GM23338 (cell line): ENCODE measurements around the gene TMA7.

ENCODE experiments used
- CREB1 ChIP-seq: fragments of 250-450 bp; sonication (Bioruptor Pico); IDR thresholded peaks from 2 replicates; pipeline ENCODE4 v1.5.0; 2020; ENCODE audit warnings: low read depth, mild to moderate bottlenecking, moderate library complexity
- CTCF ChIP-seq, 2 experiments: fragments of 200-600 bp in 1 of 2; sonication (generic) in 1 of 2; conservative IDR thresholded peaks; 2 replicates each; pipeline versions ENCODE4 v1.5.1 to v1.6.1; 2016 to 2017; ENCODE audit warnings: antibody characterized with exemption in 2 of 2, low read depth in 2 of 2, mild to moderate bottlenecking in 2 of 2, moderate library complexity in 1 of 2
- ETS1 ChIP-seq: IDR thresholded peaks from 2 replicates; pipeline ENCODE4 v1.6.1; 2016; ENCODE audit warnings: antibody characterized with exemption
- EZH2 ChIP-seq: fragments of 200-600 bp; sonication (generic); IDR thresholded peaks from one replicate; pipeline ENCODE4 v1.8.0; 2017; ENCODE audit warnings: antibody characterized with exemption, mild to moderate bottlenecking, low read depth; ENCODE audit not compliant: unreplicated experiment
- EZH2phosphoT487 ChIP-seq: fragments of 200-600 bp; sonication (generic); IDR thresholded peaks from one replicate; pipeline ENCODE4 v1.8.1; 2018; ENCODE audit warnings: antibody characterized with exemption; ENCODE audit not compliant: unreplicated experiment
- JUNB ChIP-seq: IDR thresholded peaks from one replicate; pipeline ENCODE4 v1.6.1; 2016; ENCODE audit warnings: antibody characterized with exemption; ENCODE audit not compliant: unreplicated experiment
- NANOG ChIP-seq: IDR thresholded peaks from 2 replicates; pipeline ENCODE4 v1.6.1; 2016; ENCODE audit warnings: antibody characterized with exemption, borderline replicate concordance
- POLR2AphosphoS5 ChIP-seq: IDR thresholded peaks from 2 replicates; pipeline ENCODE4 v1.6.1; 2016; ENCODE audit warnings: antibody characterized with exemption, low read depth
- REST ChIP-seq: IDR thresholded peaks from one replicate; pipeline ENCODE4 v1.6.1; 2018; ENCODE audit warnings: antibody characterized with exemption; ENCODE audit not compliant: unreplicated experiment
- STAT1 ChIP-seq: IDR thresholded peaks from one replicate; pipeline ENCODE4 v1.6.1; 2016; ENCODE audit warnings: antibody characterized with exemption; ENCODE audit not compliant: unreplicated experiment
- ZNF114 ChIP-seq: fragments of 250-450 bp; sonication (Bioruptor Pico); IDR thresholded peaks from 2 replicates; pipeline ENCODE4 v1.5.0; 2020; ENCODE audit warnings: mild to moderate bottlenecking, moderate library complexity
- ZNF331 ChIP-seq: fragments of 250-450 bp; sonication (Bioruptor Pico); IDR thresholded peaks from 2 replicates; pipeline ENCODE4 v1.5.0; 2020; ENCODE audit warnings: low read depth, mild to moderate bottlenecking, moderate library complexity
- ZNF462 ChIP-seq: fragments of 250-450 bp; sonication (Bioruptor Pico); IDR thresholded peaks from 2 replicates; pipeline ENCODE4 v1.5.0; 2020; ENCODE audit warnings: mild to moderate bottlenecking, moderate library complexity

- no peak for TF ChIP-seq CTCF (conservative IDR thresholded peaks at IDR 0.05; ENCODE audit: low read depth in 2 of 2)
- no peak for TF ChIP-seq EZH2
- no peak for TF ChIP-seq REST
- no peak for TF ChIP-seq POLR2AphosphoS5
- no peak for TF ChIP-seq ZNF462 (CRISPR knock-in tag)
- no peak for TF ChIP-seq CREB1 (CRISPR knock-in tag)
- TF ChIP-seq EZH2phosphoT487: no peak
- TF ChIP-seq JUNB: no peak
- TF ChIP-seq STAT1: no peak
- TF ChIP-seq NANOG: no peak
- no peak for TF ChIP-seq ZNF114 (CRISPR knock-in tag)
- TF ChIP-seq ETS1: no peak
- TF ChIP-seq ZNF331 (CRISPR knock-in tag): no peak
These were observed 28.9 kb upstream of the TMA7 start for GRCh38 chr3:48411041-48411588.
